ENCODE measurements around the gene DSN1.
"Not testable (repeated sequence)": the region's sequence is repeated elsewhere in the genome, so short reads cannot be mapped to it uniquely, and the experiment has no call there.

DSN1 gene

GRCh38 chr20:36773597-36774390 is at the start of gene DSN1:
Gene DSN1, minus strand, starts transcription at chr20:36773763. Its CDS starts 2,305 bp downstream, at chr20:36771458.
- peak; percentile 98 for DNase-seq

GRCh38 chr20:36823121-36823520 is 49.6 kb upstream of the DSN1 start:
- DNase-seq = no peak

GRCh38 chr20:36821964-36822437 is 48.4 kb upstream of the DSN1 start:
- DNase-seq = no peak

- no peak for DNase-seq
Observed at GRCh38 chr20:36820928-36821327, 47.4 kb upstream of the DSN1 start.

GRCh38 chr20:36820073-36820472 is 46.5 kb upstream of the DSN1 start:
- DNase-seq = no peak

- no peak for DNase-seq
Observed at GRCh38 chr20:36819659-36820058, 46.1 kb upstream of the DSN1 start.

- DNase-seq = no peak
Observed at GRCh38 chr20:36818861-36819260, 45.3 kb upstream of the DSN1 start.

- DNase-seq = no peak
Observed at GRCh38 chr20:36818185-36818584, 44.6 kb upstream of the DSN1 start.

GRCh38 chr20:36817496-36817895 is 43.9 kb upstream of the DSN1 start:
- DNase-seq = no peak

GRCh38 chr20:36815454-36816091 is 42.0 kb upstream of the DSN1 start:
- no peak for DNase-seq

GRCh38 chr20:36812594-36813463 is 39.3 kb upstream of the DSN1 start:
- no peak for DNase-seq

GRCh38 chr20:36808317-36809257 is 35.0 kb upstream of the DSN1 start:
- peak; percentile 68 for DNase-seq

- no peak for DNase-seq
Observed at GRCh38 chr20:36806049-36806448, 32.5 kb upstream of the DSN1 start.

GRCh38 chr20:36805396-36805795 is 31.8 kb upstream of the DSN1 start:
- DNase-seq = no peak

- no peak for DNase-seq
Observed at GRCh38 chr20:36804425-36804824, 30.9 kb upstream of the DSN1 start.

- DNase-seq = no peak
Observed at GRCh38 chr20:36802326-36803222, 29.0 kb upstream of the DSN1 start.

- DNase-seq = no peak
Observed at GRCh38 chr20:36800410-36800809, 26.8 kb upstream of the DSN1 start.

- not testable (repeated sequence) for DNase-seq
Observed at GRCh38 chr20:36799313-36799712, 25.8 kb upstream of the DSN1 start.

- no peak for DNase-seq
Observed at GRCh38 chr20:36796875-36797274, 23.3 kb upstream of the DSN1 start.

GRCh38 chr20:36796117-36796516 is 22.6 kb upstream of the DSN1 start:
- no peak for DNase-seq

- no peak for DNase-seq
Observed at GRCh38 chr20:36795691-36796090, 22.1 kb upstream of the DSN1 start.

Data from CD4-positive, alpha-beta T cell treated with Interleukin-12 subunit alpha and Interleukin-12 subunit beta, for 1 hour (primary cell).